ENCODE results near the gene CACNA2D3.

DNA sequence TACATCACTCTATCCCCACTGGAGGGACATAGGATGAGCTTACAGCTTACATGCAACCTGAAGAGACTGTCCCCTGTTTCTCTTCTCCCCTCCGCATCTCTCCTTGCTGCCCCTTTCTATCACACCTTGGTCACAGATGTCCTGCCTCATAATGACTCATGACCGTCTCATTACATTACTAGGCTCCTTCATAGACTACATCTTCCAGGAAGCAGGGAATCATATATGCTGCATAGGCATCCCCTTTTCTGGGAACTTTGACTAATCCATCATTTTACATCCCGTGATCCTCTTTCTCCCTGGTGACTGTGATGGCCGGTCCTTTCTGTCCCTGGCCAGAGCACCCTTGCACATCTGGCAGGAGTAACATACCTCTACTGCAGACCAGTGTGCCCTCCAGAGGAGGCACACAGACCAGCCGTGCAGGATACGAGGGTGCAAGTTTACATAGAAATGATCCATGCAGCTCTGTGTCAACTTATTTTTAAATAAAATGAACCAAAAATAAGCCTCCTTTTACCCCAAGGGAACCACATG, 188.9 kb downstream of the CACNA2D3 start:
- TF ChIP-seq, protein P1, sequence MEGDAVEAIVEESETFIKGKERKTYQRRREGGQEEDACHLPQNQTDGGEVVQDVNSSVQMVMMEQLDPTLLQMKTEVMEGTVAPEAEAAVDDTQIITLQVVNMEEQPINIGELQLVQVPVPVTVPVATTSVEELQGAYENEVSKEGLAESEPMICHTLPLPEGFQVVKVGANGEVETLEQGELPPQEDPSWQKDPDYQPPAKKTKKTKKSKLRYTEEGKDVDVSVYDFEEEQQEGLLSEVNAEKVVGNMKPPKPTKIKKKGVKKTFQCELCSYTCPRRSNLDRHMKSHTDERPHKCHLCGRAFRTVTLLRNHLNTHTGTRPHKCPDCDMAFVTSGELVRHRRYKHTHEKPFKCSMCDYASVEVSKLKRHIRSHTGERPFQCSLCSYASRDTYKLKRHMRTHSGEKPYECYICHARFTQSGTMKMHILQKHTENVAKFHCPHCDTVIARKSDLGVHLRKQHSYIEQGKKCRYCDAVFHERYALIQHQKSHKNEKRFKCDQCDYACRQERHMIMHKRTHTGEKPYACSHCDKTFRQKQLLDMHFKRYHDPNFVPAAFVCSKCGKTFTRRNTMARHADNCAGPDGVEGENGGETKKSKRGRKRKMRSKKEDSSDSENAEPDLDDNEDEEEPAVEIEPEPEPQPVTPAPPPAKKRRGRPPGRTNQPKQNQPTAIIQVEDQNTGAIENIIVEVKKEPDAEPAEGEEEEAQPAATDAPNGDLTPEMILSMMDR (IDR thresholded peaks at IDR 0.05), result no peak
- no peak for TF ChIP-seq ZFX (IDR thresholded peaks at IDR 0.05; ENCODE audit: borderline replicate concordance)
